Nephron progenitor cell (in vitro differentiated cells): ENCODE results near the gene PRAMEF11.
"Not testable (repeated sequence)": the region's sequence is repeated elsewhere in the genome, so short reads cannot be mapped to it uniquely, and the experiment has no call there.

Experiments used
- DNase-seq: peaks from one replicate; pipeline ENCODE4 v3.0.0; 2021
- H3K27ac Mint-ChIP-seq: 2 replicates; pipeline ENCODE4 v1.8.0; 2021; ENCODE audit warnings: mild to moderate bottlenecking, moderate library complexity, mixed read lengths
- H3K27me3 Mint-ChIP-seq: 2 replicates; pipeline ENCODE4 v1.8.0; 2021; ENCODE audit warnings: mild to moderate bottlenecking, low read depth, mixed read lengths; ENCODE audit not compliant: poor library complexity
- H3K36me3 Mint-ChIP-seq: 2 replicates; pipeline ENCODE4 v1.8.0; 2021; ENCODE audit warnings: low read depth, mixed read lengths
- H3K4me1 Mint-ChIP-seq: 2 replicates; pipeline ENCODE4 v1.8.0; 2021; ENCODE audit warnings: mixed read lengths
- H3K4me3 Mint-ChIP-seq: 2 replicates; pipeline ENCODE4 v1.8.0; 2021; ENCODE audit warnings: mild to moderate bottlenecking, moderate library complexity, mixed read lengths
- H3K9me3 Mint-ChIP-seq: 2 replicates; pipeline ENCODE4 v1.8.0; 2021; ENCODE audit warnings: mild to moderate bottlenecking, moderate library complexity, mixed read lengths
- TF ChIP-seq, protein P1 (sequence below): fragments of 200-600 bp; sonication (generic); IDR thresholded peaks from 2 replicates; pipeline ENCODE4 v1.5.0; 2021; ENCODE audit warnings: antibody characterized with exemption

PRAMEF11 gene

GRCh38 chr1:12831310-12831709 lies at the start of gene PRAMEF11:
PRAMEF11 (minus strand) TSS chr1:12831410; CDS start chr1:12828789, 2,621 bp downstream.
- H3K27ac Mint-ChIP-seq, H3K36me3 Mint-ChIP-seq, H3K4me3 Mint-ChIP-seq, H3K4me1 Mint-ChIP-seq, DNase-seq, H3K27me3 Mint-ChIP-seq: not testable (repeated sequence)
- H3K9me3 Mint-ChIP-seq: peaks cover 42% of the 10 kb centered on the region

- not testable (repeated sequence) for H3K27me3 Mint-ChIP-seq, H3K4me1 Mint-ChIP-seq, DNase-seq, H3K36me3 Mint-ChIP-seq, H3K4me3 Mint-ChIP-seq, H3K27ac Mint-ChIP-seq
- peaks cover 12% of the 10 kb centered on the region for H3K9me3 Mint-ChIP-seq
These were observed 47.2 kb upstream of the PRAMEF11 start for GRCh38 chr1:12878453-12878852.

GRCh38 chr1:12863131-12863880 lies 32.1 kb upstream of the PRAMEF11 start:
- H3K36me3 Mint-ChIP-seq, H3K27me3 Mint-ChIP-seq, H3K27ac Mint-ChIP-seq, H3K4me1 Mint-ChIP-seq, DNase-seq, H3K4me3 Mint-ChIP-seq: not testable (repeated sequence)
- H3K9me3 Mint-ChIP-seq: peaks cover 21% of the 10 kb centered on the region

DNA sequence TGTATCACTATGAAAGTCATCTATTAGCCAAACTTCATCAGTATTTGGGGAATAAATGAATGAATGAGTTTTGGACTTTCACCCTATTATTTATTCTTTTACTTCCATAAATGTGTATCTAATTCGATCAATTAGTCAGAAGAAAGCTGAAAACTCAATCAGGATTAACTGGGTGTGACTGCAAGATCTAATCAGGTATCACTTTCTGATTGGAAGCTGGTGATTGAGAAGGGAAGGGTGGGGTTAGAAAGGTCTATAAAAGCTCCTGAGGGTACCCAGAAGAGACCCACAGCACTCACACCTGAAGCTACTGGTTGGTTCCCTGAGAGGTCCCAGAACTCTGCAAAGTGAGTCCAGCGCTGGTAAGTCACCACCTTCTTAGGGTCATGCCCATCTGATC lies 25.6 kb upstream of the PRAMEF11 start, which contains the start of gene PRAMEF2:
Gene PRAMEF2, plus strand, starts transcription at position 301 of the 400 bp plus-strand sequence. CDS start 1,924 bp downstream, outside the sequence.
- H3K9me3 Mint-ChIP-seq: peaks cover 40% of the 10 kb centered on the region
- DNase-seq, H3K4me3 Mint-ChIP-seq, H3K4me1 Mint-ChIP-seq, H3K36me3 Mint-ChIP-seq, H3K27me3 Mint-ChIP-seq, H3K27ac Mint-ChIP-seq: not testable (repeated sequence)

GRCh38 chr1:12851779-12852178 lies 20.6 kb upstream of the PRAMEF11 start:
- Mint-ChIP-seq H3K27me3 (peaks cover 4% of the 10 kb centered on the region), H3K4me3 (no peak overlapping the region), H3K36me3 (no peaks in the 10 kb centered on the region), H3K9me3 (peaks cover 54% of the 10 kb centered on the region), H3K27ac (no peak overlapping the region), H3K4me1 (no peaks in the 10 kb centered on the region)
- TF ChIP-seq, protein P1, sequence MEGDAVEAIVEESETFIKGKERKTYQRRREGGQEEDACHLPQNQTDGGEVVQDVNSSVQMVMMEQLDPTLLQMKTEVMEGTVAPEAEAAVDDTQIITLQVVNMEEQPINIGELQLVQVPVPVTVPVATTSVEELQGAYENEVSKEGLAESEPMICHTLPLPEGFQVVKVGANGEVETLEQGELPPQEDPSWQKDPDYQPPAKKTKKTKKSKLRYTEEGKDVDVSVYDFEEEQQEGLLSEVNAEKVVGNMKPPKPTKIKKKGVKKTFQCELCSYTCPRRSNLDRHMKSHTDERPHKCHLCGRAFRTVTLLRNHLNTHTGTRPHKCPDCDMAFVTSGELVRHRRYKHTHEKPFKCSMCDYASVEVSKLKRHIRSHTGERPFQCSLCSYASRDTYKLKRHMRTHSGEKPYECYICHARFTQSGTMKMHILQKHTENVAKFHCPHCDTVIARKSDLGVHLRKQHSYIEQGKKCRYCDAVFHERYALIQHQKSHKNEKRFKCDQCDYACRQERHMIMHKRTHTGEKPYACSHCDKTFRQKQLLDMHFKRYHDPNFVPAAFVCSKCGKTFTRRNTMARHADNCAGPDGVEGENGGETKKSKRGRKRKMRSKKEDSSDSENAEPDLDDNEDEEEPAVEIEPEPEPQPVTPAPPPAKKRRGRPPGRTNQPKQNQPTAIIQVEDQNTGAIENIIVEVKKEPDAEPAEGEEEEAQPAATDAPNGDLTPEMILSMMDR: no peak
- DNase-seq: no peak

DNA sequence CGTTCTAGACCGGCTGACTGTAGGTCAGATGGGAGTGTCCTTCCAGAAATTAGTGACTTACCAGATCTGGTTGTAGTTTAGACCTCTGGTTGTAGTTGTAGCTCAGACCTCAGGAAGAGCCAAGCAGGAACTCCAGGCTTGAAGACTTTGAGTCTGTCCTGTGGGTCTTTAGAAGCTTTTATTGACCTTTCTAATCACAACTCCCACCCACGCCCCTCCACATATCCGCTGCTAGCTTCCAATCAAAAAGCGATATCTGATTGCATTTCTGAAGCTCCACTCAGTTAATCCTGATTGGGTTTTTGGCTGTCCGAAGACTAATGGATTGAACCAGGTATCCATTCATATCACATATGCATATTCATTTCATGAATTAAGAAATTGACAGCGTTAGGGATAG lies 17.4 kb upstream of the PRAMEF11 start, which contains the start of gene HNRNPCL1:
Gene HNRNPCL1, minus strand, starts transcription at position 101 of the 400 bp plus-strand sequence. CDS start 431 bp downstream, outside the sequence.
- not testable (repeated sequence) for DNase-seq, H3K4me3 Mint-ChIP-seq, H3K36me3 Mint-ChIP-seq, H3K4me1 Mint-ChIP-seq, H3K27me3 Mint-ChIP-seq, H3K27ac Mint-ChIP-seq
- H3K9me3 Mint-ChIP-seq: peaks cover 55% of the 10 kb centered on the region

GRCh38 chr1:12833251-12833650 lies 2.0 kb upstream of the PRAMEF11 start:
- not testable (repeated sequence) for H3K4me3 Mint-ChIP-seq, H3K27me3 Mint-ChIP-seq, H3K4me1 Mint-ChIP-seq, H3K36me3 Mint-ChIP-seq, H3K27ac Mint-ChIP-seq, DNase-seq
- peaks cover 39% of the 10 kb centered on the region for H3K9me3 Mint-ChIP-seq

- DNase-seq, H3K27me3 Mint-ChIP-seq, H3K4me3 Mint-ChIP-seq, H3K27ac Mint-ChIP-seq, H3K4me1 Mint-ChIP-seq, H3K36me3 Mint-ChIP-seq: not testable (repeated sequence)
- H3K9me3 Mint-ChIP-seq: peaks cover 36% of the 10 kb centered on the region
These were observed 12.1 kb downstream of the PRAMEF11 start for GRCh38 chr1:12819061-12819460.

GRCh38 chr1:12811409-12811784 lies 19.8 kb downstream of the PRAMEF11 start:
- peaks cover 20% of the 10 kb centered on the region for H3K27me3 Mint-ChIP-seq
- peaks cover 53% of the 10 kb centered on the region for H3K9me3 Mint-ChIP-seq
- H3K4me3 Mint-ChIP-seq: no peak overlapping the region
- H3K36me3 Mint-ChIP-seq: no peaks in the 10 kb centered on the region
- no peak overlapping the region for H3K27ac Mint-ChIP-seq
- TF ChIP-seq, protein P1: no peak
- no peak for DNase-seq
- no peaks in the 10 kb centered on the region for H3K4me1 Mint-ChIP-seq
